Naive thymus-derived CD8-positive, alpha-beta T cell (primary cell): ENCODE results near the gene FXYD3. TPM values are rescaled to one million over a fixed set of nuclear protein-coding genes. Genes with fewer than 3 reads are reported as not detected.

Experiments used
- ATAC-seq, 2 donors: fragments of 150-1000 bp; cut with Tn5 transposase in 1 of 2; sonication (Bioruptor Pico), chemical (Tn5 transposase) in 1 of 2; 1 replicate in 1 of 2; 2 replicates in 1 of 2; pipeline ENCODE4 v1.10.0; 2021; ENCODE audit warnings: mild to moderate bottlenecking in 2 of 2, moderate library complexity in 2 of 2
- POLR2A ChIA-PET: fragments of 350-600 bp; sonication (Branson Sonifier 250); formaldehyde crosslinking; loops from one replicate; lab custom pipeline; 2021; ENCODE audit warnings: antibody characterized with exemption; lab: Charles Lee
- DNase-seq, 10 donors: peaks; one replicate each; pipeline versions ENCODE4 v3.0.0 to v3.0.0-alpha.2; 2020 to 2022
- H3K27ac Mint-ChIP-seq, 10 donors: one replicate each; pipeline ENCODE4 v1.8.0; 2020 to 2022; ENCODE audit warnings: mild to moderate bottlenecking in 10 of 10, mixed read lengths in 10 of 10, moderate library complexity in 4 of 10, inconsistent platforms in 1 of 10
- H3K27me3 Mint-ChIP-seq, 5 donors: one replicate each; pipeline ENCODE4 v1.8.0; 2021 to 2022; ENCODE audit warnings: mixed read lengths in 5 of 5
- H3K36me3 Mint-ChIP-seq, 3 donors: one replicate each; pipeline ENCODE4 v1.8.0; 2020 to 2022; ENCODE audit warnings: mixed read lengths in 3 of 3, mild to moderate bottlenecking in 2 of 3, inconsistent platforms in 1 of 3
- H3K4me1 Mint-ChIP-seq, 4 donors: one replicate each; pipeline ENCODE4 v1.8.0; 2021 to 2022; ENCODE audit warnings: mixed read lengths in 4 of 4
- H3K4me3 Mint-ChIP-seq, 10 donors: one replicate each; pipeline ENCODE4 v1.8.0; 2020 to 2022; ENCODE audit warnings: mild to moderate bottlenecking in 10 of 10, mixed read lengths in 10 of 10, moderate library complexity in 6 of 10, inconsistent platforms in 1 of 10
- H3K9me3 Mint-ChIP-seq, 9 donors: one replicate each; pipeline ENCODE4 v1.8.0; 2020 to 2022; ENCODE audit warnings: mixed read lengths in 9 of 9, mild to moderate bottlenecking in 3 of 9, inconsistent platforms in 1 of 9, moderate library complexity in 1 of 9
- polyA plus RNA-seq, 3 donors: library from polyadenylated mRNA; unstranded; fragments of 300-500 nt; fragmentation: Illumina TruSeq; gene quantifications; one replicate each; pipeline ENCODE4 v1.2.3, GENCODE V29; 2021
- total RNA-seq, 8 experiments: library from RNA in 2 of 8; stranded (reverse) in 2 of 8; gene quantifications; one replicate each; pipeline ENCODE4 v1.2.3 and lab custom pipeline; 2021 to 2026

Gene FXYD3
- total and polyA plus RNA-seq, 5 experiments from 2014 or later, result not detected

DNA sequence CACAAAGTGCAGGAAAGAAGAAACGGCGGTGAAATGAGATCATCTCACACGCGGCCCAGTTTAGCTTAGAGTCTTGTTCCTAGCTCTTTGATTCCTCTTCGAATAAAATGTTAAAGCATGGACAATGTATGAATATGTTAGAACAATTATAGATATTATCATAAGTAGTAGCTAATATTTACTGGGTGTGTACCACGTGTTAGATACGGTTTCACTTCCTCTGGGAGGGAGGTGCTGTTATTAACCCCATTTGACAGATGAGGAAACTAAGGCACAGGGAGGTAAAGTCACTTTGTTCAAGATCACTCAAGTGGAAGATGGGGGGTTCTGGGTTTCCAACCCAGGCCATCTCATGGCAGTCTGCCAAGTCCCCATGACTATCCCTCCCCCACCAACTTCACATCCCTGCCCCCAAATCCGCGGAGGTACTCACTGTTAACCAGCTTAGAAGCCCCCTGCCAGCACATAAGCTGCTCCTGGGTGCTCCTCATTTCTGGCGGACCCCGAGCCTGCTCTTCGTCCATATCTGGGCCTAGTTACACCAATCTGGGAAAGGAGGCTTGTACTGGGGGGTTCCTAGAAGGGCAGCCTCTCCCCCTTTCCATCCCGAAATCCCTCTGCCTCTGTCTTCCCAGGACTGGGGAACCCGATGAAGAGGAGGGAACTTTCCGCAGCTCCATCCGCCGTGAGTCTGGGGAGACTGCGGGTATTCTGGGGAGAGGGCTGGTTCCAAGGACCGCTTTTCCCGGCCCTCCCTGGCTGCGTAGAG is 26.4 kb downstream of the FXYD3 start:
- POLR2A ChIA-PET, result interaction anchor here (0.6 to 5.8 kb wide), 28 partner anchors 11 to 845 kb away, joined by 3 to 40 read pairs (median 4); partner anchors contain the start of genes FXYD5 and USF2
- ATAC-seq (peak; percentile 23 to 39), DNase-seq (peak in 2 of 10 donors; percentile 18 to 20)
- peak overlapping the region; percentile 75 to 93 (median 87) for H3K4me3 Mint-ChIP-seq
- H3K27ac Mint-ChIP-seq, result peak overlapping the region; percentile 57 to 94 (median 84)
- no peaks in the 10 kb centered on the region for H3K36me3 Mint-ChIP-seq
- H3K27me3 Mint-ChIP-seq, result peaks cover 0 to 2% (median 0%) of the 10 kb centered on the region in 5 donors
- no peaks in the 10 kb centered on the region for H3K9me3 Mint-ChIP-seq
- peaks cover 25 to 49% (median 44%) of the 10 kb centered on the region in 4 donors for H3K4me1 Mint-ChIP-seq

DNA sequence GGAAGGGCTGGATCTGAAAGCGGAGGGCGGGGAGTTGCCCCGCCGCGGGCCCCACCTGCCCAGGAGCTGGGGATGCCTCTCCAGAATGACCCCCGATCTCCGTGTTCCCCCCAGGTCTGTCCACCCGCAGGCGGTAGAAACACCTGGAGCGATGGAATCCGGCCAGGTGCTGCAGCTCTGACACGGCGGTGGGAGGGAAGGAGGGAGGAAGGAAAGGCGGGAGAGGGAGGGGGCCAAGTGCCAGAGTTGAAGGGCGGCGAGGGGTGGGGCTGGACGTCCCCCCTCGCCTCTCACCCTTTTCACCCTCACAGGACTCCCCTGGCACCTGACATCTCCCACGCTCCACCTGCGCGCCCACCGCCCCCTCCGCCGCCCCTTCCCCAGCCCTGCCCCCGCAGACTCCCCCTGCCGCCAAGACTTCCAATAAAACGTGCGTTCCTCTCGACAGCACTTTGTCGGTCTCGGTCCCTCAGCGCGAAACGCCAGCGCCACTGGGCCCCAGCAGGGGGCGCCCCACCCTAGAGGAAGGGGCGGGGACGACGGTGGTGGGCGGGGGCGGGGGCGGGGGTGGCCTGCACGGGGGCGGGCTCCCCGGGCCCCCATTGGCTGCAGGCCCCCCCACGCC is 27.1 kb downstream of the FXYD3 start:
- ATAC-seq (peak; percentile 35 to 50), DNase-seq (peak; percentile 61 to 86 (median 74))
- POLR2A ChIA-PET, result interaction anchor here (0.6 to 5.8 kb wide), 16 partner anchors 11 to 845 kb away, joined by 3 to 40 read pairs (median 4); partner anchors contain the start of genes FXYD5 and USF2
- Mint-ChIP-seq H3K27ac (peak overlapping the region in 7 of 10 donors; percentile 27 to 93 (median 75)), H3K27me3 (peaks cover 0 to 2% (median 0%) of the 10 kb centered on the region in 5 donors), H3K4me1 (peaks cover 24 to 49% (median 41%) of the 10 kb centered on the region in 4 donors), H3K36me3 (no peaks in the 10 kb centered on the region), H3K4me3 (peak overlapping the region; percentile 61 to 93 (median 78)), H3K9me3 (no peaks in the 10 kb centered on the region)

DNA sequence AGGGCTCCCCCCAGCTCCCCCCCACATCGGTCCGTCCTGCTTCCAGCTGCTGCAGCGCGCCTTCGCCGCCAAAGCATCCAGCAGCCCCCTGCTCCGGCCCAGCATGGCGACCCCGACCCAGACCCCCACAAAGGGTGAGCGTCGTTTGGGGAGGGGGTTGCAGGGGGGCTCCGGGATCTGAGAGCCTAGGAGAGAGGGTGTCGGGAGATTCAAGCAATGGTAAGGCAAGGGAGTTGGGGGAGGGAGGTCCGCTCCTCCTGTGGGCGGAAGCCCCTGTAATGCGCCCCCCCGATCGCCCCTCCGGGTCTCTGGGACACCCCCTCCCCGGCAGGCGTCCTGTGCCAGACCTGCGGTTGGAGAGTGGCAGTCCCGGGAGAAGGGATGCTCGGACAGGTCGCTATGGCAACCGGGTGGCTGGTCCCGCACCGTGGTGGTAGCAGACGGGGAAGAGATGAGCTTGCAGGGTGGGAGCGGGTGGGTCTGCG is 27.6 kb downstream of the FXYD3 start, which contains the start of gene FXYD7:
Gene FXYD7, plus strand, starts transcription at position 25 of the 485 bp plus-strand sequence. Its CDS starts 79 bp downstream, at position 104.
- DNase-seq, result peak in 1 of 10 donors; percentile 71
- Mint-ChIP-seq H3K27ac (peak within 1 kb of the TSS; percentile 57 to 94 (median 82)), H3K27me3 (peaks cover 0 to 2% (median 0%) of the 10 kb centered on the region in 5 donors), H3K4me3 (peak within 1 kb of the TSS; percentile 75 to 93 (median 87)), H3K36me3 (no peaks in the 10 kb centered on the region), H3K9me3 (no peaks in the 10 kb centered on the region), H3K4me1 (peaks cover 24 to 49% (median 41%) of the 10 kb centered on the region in 4 donors)
- POLR2A ChIA-PET, result interaction anchor here (0.5 to 5.8 kb wide), 9 partner anchors 10 to 145 kb away, joined by 3 to 40 read pairs (median 4); partner anchors contain the start of genes FXYD5 and USF2
- ATAC-seq, result no peak

DNA sequence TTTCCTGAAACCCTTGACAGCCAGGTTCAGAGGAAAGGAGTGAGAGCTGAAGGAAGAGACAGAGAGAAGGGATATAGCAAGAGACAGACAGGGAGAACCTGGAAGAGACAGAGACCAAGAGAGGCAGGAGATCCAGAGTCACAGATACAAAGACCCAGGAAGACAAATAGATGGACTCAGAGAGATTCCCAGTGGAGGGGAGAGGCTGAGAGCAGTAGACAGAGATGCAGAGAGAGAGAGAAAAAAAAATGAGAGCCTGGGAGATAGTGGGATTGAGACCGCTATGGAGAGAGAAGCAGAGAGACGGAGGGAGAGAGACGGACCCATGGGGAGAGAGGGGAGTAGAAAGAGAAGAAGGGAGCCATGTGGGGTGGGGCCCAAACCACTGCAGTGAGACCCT is 28.2 kb downstream of the FXYD3 start:
- Mint-ChIP-seq H3K27ac (peak overlapping the region; percentile 7 to 80 (median 51)), H3K4me1 (peaks cover 24 to 49% (median 41%) of the 10 kb centered on the region in 4 donors), H3K9me3 (no peaks in the 10 kb centered on the region), H3K36me3 (no peaks in the 10 kb centered on the region), H3K27me3 (peaks cover 0 to 2% (median 0%) of the 10 kb centered on the region in 5 donors), H3K4me3 (peak overlapping the region; percentile 24 to 78 (median 60))
- POLR2A ChIA-PET, result interaction anchor here (0.5 to 5.8 kb wide), 7 partner anchors 9 to 125 kb away, joined by 3 to 40 read pairs (median 4); partner anchors contain the start of genes FXYD5 and USF2
- DNase-seq, result no peak
- ATAC-seq, result no peak

DNA sequence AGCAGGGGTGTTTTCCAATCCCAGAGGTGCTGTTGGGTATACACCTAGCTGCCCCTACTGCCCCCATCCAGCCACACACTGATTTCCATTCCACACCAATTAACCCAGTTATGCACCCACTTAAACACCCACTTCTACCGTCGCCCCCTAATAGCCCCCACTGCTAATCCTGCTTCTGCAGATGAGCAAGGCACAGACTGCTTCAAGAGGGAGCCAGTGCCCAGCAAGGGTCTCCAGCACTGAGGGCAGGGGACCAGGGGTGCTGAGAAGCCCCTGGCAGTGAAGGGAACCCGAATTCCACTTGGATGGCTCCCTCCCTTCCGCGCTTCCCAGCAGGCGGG is 28.6 kb downstream of the FXYD3 start:
- Mint-ChIP-seq H3K4me3 (peak overlapping the region in 7 of 10 donors; percentile 2 to 78 (median 68)), H3K4me1 (peaks cover 24 to 49% (median 41%) of the 10 kb centered on the region in 4 donors), H3K36me3 (no peaks in the 10 kb centered on the region), H3K9me3 (no peaks in the 10 kb centered on the region), H3K27me3 (peaks cover 0 to 2% (median 0%) of the 10 kb centered on the region in 5 donors), H3K27ac (peak overlapping the region in 5 of 10 donors; percentile 7 to 58 (median 44))
- DNase-seq (no peak), ATAC-seq (no peak)
- POLR2A ChIA-PET, result interaction anchor here (0.6 to 5.8 kb wide), 5 partner anchors 9 to 124 kb away, joined by 3 to 40 read pairs (median 26); partner anchors contain the start of genes FXYD5 and USF2

DNA sequence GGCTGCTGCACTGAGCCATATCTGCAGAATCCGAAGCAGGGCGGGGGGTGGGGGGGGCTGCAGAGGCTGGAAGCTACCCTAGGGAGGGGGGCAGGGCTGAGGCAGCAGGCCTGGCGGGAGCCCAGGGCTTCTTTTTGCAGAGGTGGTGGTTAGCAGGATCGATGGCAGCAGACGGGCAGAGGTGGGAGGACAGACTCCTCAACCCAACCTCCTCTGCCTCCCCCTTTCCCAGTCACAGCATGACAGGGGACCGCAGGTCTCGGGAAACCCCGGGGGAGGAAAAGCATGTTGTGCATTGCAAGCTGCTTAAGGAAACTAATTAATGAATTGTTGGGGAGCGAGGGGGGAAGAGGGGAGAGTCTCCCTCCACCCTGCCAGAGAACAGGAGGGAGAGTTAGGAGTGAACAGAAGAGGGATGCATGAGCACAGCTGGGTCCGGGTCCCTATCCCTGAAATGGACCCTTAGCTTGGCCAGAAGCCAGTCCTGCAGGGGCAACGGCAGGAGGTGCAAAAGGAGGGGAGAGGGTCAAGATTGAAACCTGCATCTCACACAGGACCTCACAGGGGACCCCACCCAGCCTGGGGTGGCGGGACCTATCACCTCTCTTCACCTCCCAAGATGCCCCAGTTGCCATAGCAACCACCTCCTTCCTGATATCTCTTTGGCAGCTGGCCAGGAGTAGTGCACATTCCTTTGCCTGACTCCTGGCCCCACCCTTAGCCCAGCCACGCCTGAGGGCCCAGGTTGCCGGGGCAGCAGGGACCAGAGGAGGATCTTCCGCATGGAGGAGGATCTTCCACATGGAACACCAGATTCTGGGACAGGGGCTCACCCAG is 29.2 kb downstream of the FXYD3 start:
- no peaks in the 10 kb centered on the region for H3K9me3 Mint-ChIP-seq
- POLR2A ChIA-PET, result interaction anchor here (0.6 to 5.8 kb wide), 5 partner anchors 8 to 124 kb away, joined by 3 to 40 read pairs (median 4); partner anchors contain the start of genes FXYD5 and USF2
- peak overlapping the region in 5 of 10 donors; percentile 7 to 78 (median 34) for H3K4me3 Mint-ChIP-seq
- H3K27ac Mint-ChIP-seq, result peak overlapping the region in 8 of 10 donors; percentile 12 to 84 (median 64)
- ATAC-seq (no peak), DNase-seq (peak in 5 of 10 donors; percentile 28 to 76 (median 43))
- H3K27me3 Mint-ChIP-seq, result peaks cover 0 to 2% (median 0%) of the 10 kb centered on the region in 5 donors
- H3K4me1 Mint-ChIP-seq, result peaks cover 24 to 49% (median 40%) of the 10 kb centered on the region in 4 donors
- H3K36me3 Mint-ChIP-seq, result no peaks in the 10 kb centered on the region

DNA sequence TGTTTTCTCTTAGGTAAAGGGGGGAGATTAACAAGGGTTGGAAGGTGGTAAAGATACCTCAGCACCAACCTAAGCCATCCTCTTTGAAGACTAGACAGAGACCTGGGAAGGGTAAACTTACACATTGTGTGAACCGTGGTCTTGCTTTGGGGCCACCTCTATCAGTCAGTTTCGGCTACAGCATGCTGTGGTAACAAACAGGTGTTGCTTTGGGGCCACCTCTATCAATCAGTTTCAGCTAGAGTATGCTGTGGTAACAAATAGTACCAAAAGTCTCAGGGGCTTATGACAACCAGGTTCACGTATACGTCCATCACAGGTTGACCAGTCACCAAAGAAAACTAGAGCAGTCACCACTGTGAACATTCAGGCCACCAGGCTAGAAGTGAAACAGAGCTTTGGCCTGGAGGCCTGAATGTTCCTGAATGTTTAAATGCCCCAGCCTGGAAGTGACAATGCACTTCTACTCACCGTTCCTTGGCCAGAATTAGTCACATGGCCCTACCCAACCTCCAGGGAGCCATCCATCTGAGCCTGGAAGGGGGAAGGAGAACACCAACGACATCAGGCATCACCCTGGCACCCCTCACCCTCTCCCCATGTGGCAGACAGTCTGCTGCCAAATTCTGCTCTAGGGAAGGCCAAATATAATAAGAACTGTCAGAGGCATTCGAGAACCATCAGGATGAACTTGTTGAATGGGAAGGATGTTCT is 31.3 kb downstream of the FXYD3 start:
- DNase-seq, result no peak
- Mint-ChIP-seq H3K27me3 (no peaks in the 10 kb centered on the region), H3K27ac (peak overlapping the region in 5 of 10 donors; percentile 24 to 75 (median 47)), H3K4me1 (peaks cover 20 to 33% (median 28%) of the 10 kb centered on the region in 4 donors), H3K4me3 (no peak overlapping the region), H3K36me3 (no peaks in the 10 kb centered on the region), H3K9me3 (no peaks in the 10 kb centered on the region)
- no peak for ATAC-seq
- POLR2A ChIA-PET, result no interaction called here

DNA sequence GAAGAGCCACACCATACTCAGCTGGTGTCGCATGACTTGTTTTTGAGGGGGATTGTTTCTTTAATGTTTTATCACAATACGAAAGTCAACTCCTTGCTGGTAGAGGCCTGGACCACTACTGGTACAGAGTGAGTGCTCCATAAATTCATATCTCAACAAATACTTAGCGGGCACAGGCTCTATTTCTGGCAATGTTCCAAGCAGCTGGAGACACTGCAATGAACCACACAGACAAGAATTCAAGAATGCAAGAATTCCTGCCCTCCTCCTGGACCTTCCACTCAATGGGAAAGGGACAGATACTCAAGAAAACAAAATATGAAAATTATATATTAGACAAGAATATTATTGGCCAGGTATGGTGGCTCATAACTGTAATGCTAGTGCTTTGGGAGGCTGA is 33.8 kb downstream of the FXYD3 start:
- DNase-seq (no peak), ATAC-seq (no peak)
- Mint-ChIP-seq H3K36me3 (no peaks in the 10 kb centered on the region), H3K27me3 (no peaks in the 10 kb centered on the region), H3K27ac (peak overlapping the region in 5 of 10 donors; percentile 10 to 69 (median 38)), H3K4me3 (no peak overlapping the region), H3K4me1 (peaks cover 22 to 32% (median 26%) of the 10 kb centered on the region in 4 donors), H3K9me3 (no peaks in the 10 kb centered on the region)
- POLR2A ChIA-PET, result interaction anchor here (1.3 kb wide), 1 partner anchor 12 kb away, joined by 3 read pairs; no protein-coding TSS in a partner anchor

DNA sequence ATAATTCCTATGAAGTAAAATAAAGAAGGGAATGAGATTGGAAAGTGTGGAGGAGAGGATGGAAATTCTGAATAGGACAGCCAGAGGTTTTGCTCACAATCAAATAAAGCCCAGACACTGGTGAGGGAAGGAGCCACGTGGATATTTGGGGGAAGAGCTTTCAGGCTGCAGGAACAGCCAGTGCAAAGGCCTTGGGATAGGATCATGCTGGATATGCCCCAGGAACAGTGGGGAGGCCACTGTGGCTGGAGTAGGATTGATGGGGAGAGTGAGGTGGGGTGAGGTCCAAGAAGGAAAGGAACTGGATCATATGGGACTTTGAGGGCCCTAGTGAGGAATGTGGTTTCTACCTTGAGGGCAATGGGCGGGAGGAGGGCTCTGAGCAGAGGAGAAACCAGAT is 34.8 kb downstream of the FXYD3 start:
- H3K9me3 Mint-ChIP-seq, result no peaks in the 10 kb centered on the region
- H3K36me3 Mint-ChIP-seq, result no peaks in the 10 kb centered on the region
- POLR2A ChIA-PET, result no interaction called here
- H3K4me1 Mint-ChIP-seq, result peaks cover 20 to 33% (median 24%) of the 10 kb centered on the region in 4 donors
- H3K27ac Mint-ChIP-seq, result peak overlapping the region in 4 of 10 donors; percentile 12 to 73 (median 50)
- peak overlapping the region in 1 of 10 donors; percentile 68 for H3K4me3 Mint-ChIP-seq
- H3K27me3 Mint-ChIP-seq, result no peaks in the 10 kb centered on the region
- DNase-seq (no peak), ATAC-seq (no peak)

DNA sequence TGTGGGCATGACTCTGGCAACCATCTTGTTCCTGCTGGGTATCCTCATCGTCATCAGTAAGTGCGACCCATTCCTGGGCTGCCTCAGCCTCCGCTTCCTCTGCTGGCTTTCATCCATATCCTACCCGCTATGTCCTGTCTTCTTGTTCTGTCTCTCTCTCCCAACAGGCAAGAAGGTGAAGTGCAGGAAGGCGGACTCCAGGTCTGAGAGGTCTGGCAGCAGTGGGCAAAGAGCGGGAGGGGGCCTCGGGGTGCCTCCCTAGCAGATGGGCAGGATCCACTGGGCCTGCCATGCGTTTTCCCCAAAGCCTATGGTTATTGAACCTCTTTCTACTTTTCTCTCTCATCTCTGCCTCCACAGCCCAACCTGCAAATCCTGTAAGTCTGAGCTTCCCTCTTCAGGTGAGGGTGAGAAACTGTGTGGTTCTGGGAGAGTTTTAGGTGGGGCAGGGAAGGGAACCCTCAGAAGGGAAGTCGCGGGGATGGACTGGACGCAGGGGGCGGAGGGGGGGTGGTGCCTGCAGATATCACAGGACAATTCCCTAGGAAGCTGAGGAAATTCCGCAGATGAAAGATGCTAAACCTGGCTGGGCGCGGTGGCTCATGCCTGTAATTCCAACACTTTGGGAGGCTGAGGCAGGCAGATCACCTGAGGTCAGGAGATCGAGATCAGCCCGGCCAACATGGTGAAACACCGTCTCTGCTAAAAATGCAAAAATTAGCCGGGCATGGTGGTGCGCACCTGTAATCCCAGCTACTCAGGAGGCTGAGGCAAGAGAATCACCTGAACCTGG is 35.8 kb downstream of the FXYD3 start:
- H3K4me1 Mint-ChIP-seq, result peaks cover 27 to 43% (median 30%) of the 10 kb centered on the region in 4 donors
- no peaks in the 10 kb centered on the region for H3K27me3 Mint-ChIP-seq
- DNase-seq (no peak), ATAC-seq (no peak)
- peaks cover 0 to 8% (median 0%) of the 10 kb centered on the region in 3 donors for H3K36me3 Mint-ChIP-seq
- POLR2A ChIA-PET, result interaction anchor here (0.5 to 4.6 kb wide), 5 partner anchors 8 to 137 kb away, joined by 3 to 40 read pairs (median 6); partner anchors contain the start of gene FXYD7
- H3K9me3 Mint-ChIP-seq, result no peaks in the 10 kb centered on the region
- peak overlapping the region in 3 of 10 donors; percentile 29 to 71 (median 43) for H3K27ac Mint-ChIP-seq
- peak overlapping the region in 3 of 10 donors; percentile 19 to 66 (median 22) for H3K4me3 Mint-ChIP-seq
